GM12878 (cell line): Measurements from ENCODE around the gene CHST13.

Experiments
- CTCF ChIP-seq, 3 experiments: IDR thresholded peaks in 2 of 3; conservative IDR thresholded peaks in 1 of 3; 2 replicates each; pipeline ENCODE4 v1.5.1; 2011; ENCODE audit warnings: low read depth in 3 of 3, low read length in 3 of 3, mild to moderate bottlenecking in 3 of 3, control low read depth in 2 of 3, moderate library complexity in 2 of 3, inconsistent platforms in 1 of 3, mixed read lengths in 1 of 3; ENCODE audit not compliant: control insufficient read depth in 2 of 3, insufficient read depth in 1 of 3; ENCODE audit errors: extremely low read depth in 1 of 3
- EZH2 ChIP-seq: IDR thresholded peaks from 2 replicates; pipeline ENCODE4 v1.6.1; 2012; ENCODE audit warnings: low read depth, mild to moderate bottlenecking, control low read depth, inconsistent platforms, low read length, borderline replicate concordance; ENCODE audit not compliant: control insufficient read depth
- JUND ChIP-seq: IDR thresholded peaks from 2 replicates; pipeline ENCODE4 v1.6.1; 2012; ENCODE audit warnings: low read depth, mild to moderate bottlenecking, low read length, improper control_type of control experiment, moderate library complexity
- NRF1 ChIP-seq: conservative IDR thresholded peaks from 2 replicates; pipeline ENCODE4 v1.6.1; 2011; ENCODE audit warnings: mild to moderate bottlenecking, low read depth, low read length, improper control_type of control experiment
- POLR2A ChIP-seq: IDR thresholded peaks from 2 replicates; pipeline ENCODE4 v1.6.1; 2011; ENCODE audit warnings: low read depth, mild to moderate bottlenecking, low read length
- POLR2AphosphoS5 ChIP-seq: IDR thresholded peaks from 2 replicates; pipeline ENCODE4 v1.6.1; 2011; ENCODE audit warnings: mild to moderate bottlenecking, low read length, inconsistent platforms
- RFX5 ChIP-seq: IDR thresholded peaks from 2 replicates; pipeline ENCODE4 v1.6.1; 2011; ENCODE audit warnings: low read depth, low read length, improper control_type of control experiment
- SP1 ChIP-seq: IDR thresholded peaks from one replicate; pipeline ENCODE4 v1.6.1; 2011; ENCODE audit warnings: low read depth, low read length
- TAF1 ChIP-seq: IDR thresholded peaks from 2 replicates; pipeline ENCODE4 v1.6.1; 2011; ENCODE audit warnings: mild to moderate bottlenecking, low read depth, low read length, borderline replicate concordance
- TARDBP ChIP-seq: IDR thresholded peaks from 2 replicates; pipeline ENCODE4 v1.6.1; 2016; ENCODE audit warnings: borderline replicate concordance
- TF ChIP-seq, protein P1 (sequence below): fragments of 450-650 bp; formaldehyde crosslinking; IDR thresholded peaks from 2 replicates; pipeline ENCODE4 v1.4.0; 2022; ENCODE audit warnings: mild to moderate bottlenecking, moderate library complexity
- TF ChIP-seq, protein P2 (sequence below): IDR thresholded peaks from 2 replicates; pipeline ENCODE4 v1.6.1; 2012; ENCODE audit warnings: low read depth, low read length, improper control_type of control experiment

DNA sequence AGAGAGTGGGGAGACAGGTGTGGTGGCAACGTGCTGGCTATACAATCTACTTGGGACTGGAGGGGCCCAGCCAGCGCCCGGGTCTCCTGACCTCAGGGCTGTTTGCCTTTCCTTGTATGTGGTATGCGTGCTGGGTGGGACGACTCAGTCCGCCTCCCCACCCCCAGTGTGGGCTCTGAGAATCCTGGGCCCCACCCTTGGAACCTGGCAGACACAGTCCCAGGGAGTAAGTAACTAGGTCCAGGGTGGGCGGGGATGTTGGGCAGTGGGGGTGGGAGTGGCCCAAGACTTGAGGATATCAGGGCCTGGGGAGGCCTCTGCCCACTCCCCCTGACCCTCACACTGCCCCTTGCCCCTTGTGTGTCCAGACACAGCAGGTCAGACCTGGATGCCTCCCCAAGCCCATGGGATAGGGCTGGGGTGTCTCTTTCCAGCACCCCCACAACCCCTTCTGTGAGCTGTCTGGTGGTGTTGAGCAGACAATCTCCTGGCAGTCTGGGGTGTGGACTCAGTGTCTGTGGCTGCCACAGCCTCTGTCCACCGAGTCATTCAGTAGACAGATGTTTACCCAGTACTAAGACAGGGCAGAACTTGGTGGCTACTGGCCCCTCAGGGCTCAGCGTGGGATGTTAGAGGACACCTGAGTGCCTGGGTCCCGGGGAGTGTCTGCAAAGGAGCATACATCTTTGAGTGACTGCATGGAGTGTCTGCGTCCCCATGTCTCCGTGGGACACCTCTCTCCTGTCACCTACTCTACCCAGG lies 1.3 kb downstream of the CHST13 start:
- TF ChIP-seq TARDBP: no peak
- TF ChIP-seq, protein P1, sequence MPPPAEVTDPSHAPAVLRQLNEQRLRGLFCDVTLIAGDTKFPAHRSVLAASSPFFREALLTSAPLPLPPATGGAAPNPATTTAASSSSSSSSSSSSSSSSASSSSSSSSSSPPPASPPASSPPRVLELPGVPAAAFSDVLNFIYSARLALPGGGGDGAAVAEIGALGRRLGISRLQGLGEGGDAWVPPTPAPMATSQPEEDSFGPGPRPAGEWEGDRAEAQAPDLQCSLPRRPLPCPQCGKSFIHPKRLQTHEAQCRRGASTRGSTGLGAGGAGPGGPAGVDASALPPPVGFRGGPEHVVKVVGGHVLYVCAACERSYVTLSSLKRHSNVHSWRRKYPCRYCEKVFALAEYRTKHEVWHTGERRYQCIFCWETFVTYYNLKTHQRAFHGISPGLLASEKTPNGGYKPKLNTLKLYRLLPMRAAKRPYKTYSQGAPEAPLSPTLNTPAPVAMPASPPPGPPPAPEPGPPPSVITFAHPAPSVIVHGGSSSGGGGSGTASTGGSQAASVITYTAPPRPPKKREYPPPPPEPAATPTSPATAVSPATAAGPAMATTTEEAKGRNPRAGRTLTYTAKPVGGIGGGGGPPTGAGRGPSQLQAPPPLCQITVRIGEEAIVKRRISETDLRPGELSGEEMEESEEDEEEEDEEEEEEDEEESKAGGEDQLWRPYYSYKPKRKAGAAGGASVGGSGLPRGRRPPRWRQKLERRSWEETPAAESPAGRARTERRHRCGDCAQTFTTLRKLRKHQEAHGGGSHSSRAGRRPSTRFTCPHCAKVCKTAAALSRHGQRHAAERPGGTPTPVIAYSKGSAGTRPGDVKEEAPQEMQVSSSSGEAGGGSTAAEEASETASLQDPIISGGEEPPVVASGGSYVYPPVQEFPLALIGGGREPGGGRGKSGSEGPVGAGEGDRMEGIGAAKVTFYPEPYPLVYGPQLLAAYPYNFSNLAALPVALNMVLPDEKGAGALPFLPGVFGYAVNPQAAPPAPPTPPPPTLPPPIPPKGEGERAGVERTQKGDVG (CRISPR knock-in tag): no peak
- TF ChIP-seq CTCF (IDR thresholded peaks at IDR 0.05 in 2 of 3, conservative IDR thresholded peaks at IDR 0.05 in 1 of 3; ENCODE audit: control insufficient read depth in 2 of 3, extremely low read depth in 1 of 3, insufficient read depth in 1 of 3, low read depth in 3 of 3, low read length in 3 of 3): no peak
- no peak for TF ChIP-seq POLR2AphosphoS5
- TF ChIP-seq, protein P2, sequence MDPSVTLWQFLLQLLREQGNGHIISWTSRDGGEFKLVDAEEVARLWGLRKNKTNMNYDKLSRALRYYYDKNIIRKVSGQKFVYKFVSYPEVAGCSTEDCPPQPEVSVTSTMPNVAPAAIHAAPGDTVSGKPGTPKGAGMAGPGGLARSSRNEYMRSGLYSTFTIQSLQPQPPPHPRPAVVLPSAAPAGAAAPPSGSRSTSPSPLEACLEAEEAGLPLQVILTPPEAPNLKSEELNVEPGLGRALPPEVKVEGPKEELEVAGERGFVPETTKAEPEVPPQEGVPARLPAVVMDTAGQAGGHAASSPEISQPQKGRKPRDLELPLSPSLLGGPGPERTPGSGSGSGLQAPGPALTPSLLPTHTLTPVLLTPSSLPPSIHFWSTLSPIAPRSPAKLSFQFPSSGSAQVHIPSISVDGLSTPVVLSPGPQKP: no peak
- TF ChIP-seq EZH2: no peak
- no peak for TF ChIP-seq POLR2A
- no peak for TF ChIP-seq JUND
- no peak for TF ChIP-seq SP1
- TF ChIP-seq TAF1: no peak
- no peak for TF ChIP-seq RFX5
- no peak for TF ChIP-seq NRF1
